Esophagus muscularis mucosa (tissue), 4 donors: ENCODE measurements around the gene PPP4R3A. TPM values are rescaled to one million over a fixed set of nuclear protein-coding genes. Genes with fewer than 3 reads are reported as not detected.

ENCODE experiments used
- DNase-seq: peaks from one replicate; pipeline ENCODE4 v3.0.0-alpha.2; 2017; ENCODE audit errors: extremely low spot score
- H3K27ac ChIP-seq, 4 donors: fragments of 200-600 bp; sonication (generic); replicated peaks in 1 of 4; 1 replicate in 3 of 4; 2 replicates in 1 of 4; pipeline ENCODE4 v1.5.1; 2016 to 2019; ENCODE audit warnings: mild to moderate bottlenecking in 1 of 4
- H3K27me3 ChIP-seq, 4 donors: fragments of 200-600 bp; sonication (generic); one replicate each; pipeline versions ENCODE4 v1.5.1 to v1.6.0; 2016 to 2019
- H3K36me3 ChIP-seq, 4 donors: fragments of 200-600 bp; sonication (generic); one replicate each; pipeline ENCODE4 v1.5.1; 2016 to 2019
- H3K4me1 ChIP-seq, 4 donors: fragments of 200-600 bp; sonication (generic); one replicate each; pipeline ENCODE4 v1.5.1; 2016 to 2019
- H3K4me3 ChIP-seq, 4 donors: fragments of 200-600 bp; sonication (generic); 1 replicate in 2 of 4; 2 replicates in 2 of 4; pipeline ENCODE4 v1.5.1; 2016 to 2019; ENCODE audit warnings: mild to moderate bottlenecking in 4 of 4, moderate library complexity in 1 of 4
- H3K9me3 ChIP-seq, 4 donors: fragments of 200-600 bp; sonication (generic); 1 replicate in 3 of 4; 2 replicates in 1 of 4; pipeline ENCODE4 v1.5.1; 2016 to 2019
- EP300 ChIP-seq: sonication (generic); formaldehyde crosslinking; IDR thresholded peaks from one replicate; pipeline ENCODE4 v1.6.1; 2017; ENCODE audit warnings: antibody characterized with exemption
- POLR2A ChIP-seq: fragments of 450-650 bp; IDR thresholded peaks from one replicate; pipeline ENCODE4 v1.6.1; 2017; ENCODE audit warnings: antibody characterized with exemption, moderate library complexity, mild to moderate bottlenecking, low read depth
- POLR2AphosphoS5 ChIP-seq, 2 donors: sonication (generic); formaldehyde crosslinking; IDR thresholded peaks; one replicate each; pipeline ENCODE4 v1.6.1; 2017; ENCODE audit warnings: antibody characterized with exemption in 2 of 2
- WGBS: methylation state at CpG from one replicate; pipeline ENCODE4 v1.1.5; 2018; 5-methylcytosine and 5-hydroxymethylcytosine counted together
- intact Hi-C: fragments of 100-400 bp; cut with DNase I; formaldehyde crosslinking; loops from one replicate; pipeline ENCODE4 v1.15.1; 2023
- total RNA-seq, 4 donors: library from RNA; depleted of rRNA; stranded (reverse); fragments of >200 nt; gene quantifications; one replicate each; pipeline versions ENCODE4 v1.1.0 to v1.2.1, GENCODE V29; 2016
- TF ChIP-seq, protein P1 (sequence below), 3 experiments: fragments of 200-600 bp in 2 of 3; fragments of 450-650 bp in 1 of 3; sonication (generic) in 2 of 3; IDR thresholded peaks; one replicate each; pipeline ENCODE4 v1.5.1; 2017 to 2019; ENCODE audit warnings: antibody characterized with exemption in 3 of 3, mild to moderate bottlenecking in 2 of 3, moderate library complexity in 1 of 3

The PPP4R3A gene
- 10 to 100 TPM; 60.2 to 78.5 (median 70.4) TPM for total RNA-seq

DNA sequence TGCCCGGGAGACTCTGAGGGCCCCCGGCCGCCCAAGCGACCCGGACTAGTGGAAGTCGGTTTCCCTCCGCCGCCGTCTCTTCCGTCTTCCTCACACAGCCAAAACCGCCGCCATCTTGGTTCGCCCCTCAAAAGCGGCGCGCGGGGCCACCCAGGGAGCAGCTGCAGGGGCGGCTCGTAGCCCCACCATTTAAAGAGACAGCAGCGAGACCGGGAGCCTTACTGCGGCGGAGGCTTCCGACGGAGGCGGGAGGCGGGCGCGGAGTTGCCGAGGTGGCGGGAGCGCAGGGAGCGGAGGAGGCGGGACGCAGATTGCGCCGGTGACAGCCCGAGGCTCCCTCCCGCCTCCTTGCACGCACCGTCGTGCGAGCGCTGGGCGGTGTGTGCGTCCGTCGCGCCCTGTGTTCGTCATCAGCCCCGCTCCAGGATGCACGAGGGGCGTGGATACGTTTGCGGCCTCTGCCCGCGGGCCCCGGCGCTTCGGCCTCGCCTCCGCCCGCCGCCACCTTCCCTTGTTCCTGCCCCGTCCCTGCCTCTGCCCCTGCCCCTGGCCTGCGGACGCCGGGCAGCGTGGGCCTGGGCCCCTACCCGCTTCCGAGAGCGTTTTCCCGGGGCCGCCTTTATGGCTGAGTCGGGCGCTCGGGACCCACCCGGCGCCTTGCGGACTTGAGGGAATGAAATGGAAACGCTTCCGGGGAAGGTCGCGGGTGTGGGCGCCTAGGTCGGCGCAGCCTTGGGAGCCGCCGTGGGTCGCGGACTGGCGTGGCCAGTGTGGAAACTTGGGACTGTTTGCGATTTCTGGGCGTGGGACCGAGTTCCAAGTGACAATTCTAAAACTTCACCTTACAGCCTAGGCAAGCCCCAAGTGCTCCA lies at the start of gene PPP4R3A:
PPP4R3A (minus strand) TSS at position 140 of the 872 bp plus-strand sequence. CDS start 663 bp downstream, outside the sequence.
- intact Hi-C loops, result no loop called here
- DNase-seq, result peak; percentile 98
- TF ChIP-seq POLR2AphosphoS5 (IDR thresholded peaks at IDR 0.05) (peak; percentile 96 to 97), EP300 (peak; percentile 71), POLR2A (peak; percentile 82)
- TF ChIP-seq, protein P1, sequence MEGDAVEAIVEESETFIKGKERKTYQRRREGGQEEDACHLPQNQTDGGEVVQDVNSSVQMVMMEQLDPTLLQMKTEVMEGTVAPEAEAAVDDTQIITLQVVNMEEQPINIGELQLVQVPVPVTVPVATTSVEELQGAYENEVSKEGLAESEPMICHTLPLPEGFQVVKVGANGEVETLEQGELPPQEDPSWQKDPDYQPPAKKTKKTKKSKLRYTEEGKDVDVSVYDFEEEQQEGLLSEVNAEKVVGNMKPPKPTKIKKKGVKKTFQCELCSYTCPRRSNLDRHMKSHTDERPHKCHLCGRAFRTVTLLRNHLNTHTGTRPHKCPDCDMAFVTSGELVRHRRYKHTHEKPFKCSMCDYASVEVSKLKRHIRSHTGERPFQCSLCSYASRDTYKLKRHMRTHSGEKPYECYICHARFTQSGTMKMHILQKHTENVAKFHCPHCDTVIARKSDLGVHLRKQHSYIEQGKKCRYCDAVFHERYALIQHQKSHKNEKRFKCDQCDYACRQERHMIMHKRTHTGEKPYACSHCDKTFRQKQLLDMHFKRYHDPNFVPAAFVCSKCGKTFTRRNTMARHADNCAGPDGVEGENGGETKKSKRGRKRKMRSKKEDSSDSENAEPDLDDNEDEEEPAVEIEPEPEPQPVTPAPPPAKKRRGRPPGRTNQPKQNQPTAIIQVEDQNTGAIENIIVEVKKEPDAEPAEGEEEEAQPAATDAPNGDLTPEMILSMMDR (IDR thresholded peaks at IDR 0.05), result no peak
- Histone ChIP-seq H3K36me3 (peaks cover 0 to 5% (median 0%) of the 10 kb centered on the region in 4 donors), H3K4me1 (peaks cover 24 to 36% (median 33%) of the 10 kb centered on the region in 4 donors), H3K9me3 (no peaks in the 10 kb centered on the region), H3K27ac (peak within 1 kb of the TSS; percentile 98 to 100 (median 98)), H3K4me3 (peak within 1 kb of the TSS; percentile 86 to 99 (median 94)), H3K27me3 (no peaks in the 10 kb centered on the region)
- 0% methylated on average over 5 of the region's 95 CpGs for WGBS

DNA sequence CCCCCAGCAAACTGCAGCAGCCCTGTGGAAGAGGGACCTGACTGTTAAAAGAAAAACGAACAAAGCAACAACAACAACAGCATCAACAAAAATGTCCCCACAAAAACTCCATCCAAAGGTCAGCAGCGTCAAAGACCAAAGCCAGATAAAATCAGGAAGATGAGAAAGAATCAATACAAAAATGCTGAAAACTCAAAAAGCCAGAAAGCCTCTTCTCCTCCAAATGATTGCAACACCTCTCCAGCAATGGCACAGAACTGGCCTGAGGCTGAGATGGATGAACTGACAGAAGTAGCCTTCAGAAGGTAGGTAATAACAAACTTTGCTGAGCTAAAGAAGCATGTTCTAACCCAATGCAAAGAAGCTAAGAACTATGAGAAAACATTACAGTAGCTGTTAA lies 45.4 kb upstream of the PPP4R3A start:
- DNase-seq, result no peak
- H3K9me3 ChIP-seq, result no peaks in the 10 kb centered on the region
- WGBS, result 72% methylated on average over 2 of the region's 2 CpGs

DNA sequence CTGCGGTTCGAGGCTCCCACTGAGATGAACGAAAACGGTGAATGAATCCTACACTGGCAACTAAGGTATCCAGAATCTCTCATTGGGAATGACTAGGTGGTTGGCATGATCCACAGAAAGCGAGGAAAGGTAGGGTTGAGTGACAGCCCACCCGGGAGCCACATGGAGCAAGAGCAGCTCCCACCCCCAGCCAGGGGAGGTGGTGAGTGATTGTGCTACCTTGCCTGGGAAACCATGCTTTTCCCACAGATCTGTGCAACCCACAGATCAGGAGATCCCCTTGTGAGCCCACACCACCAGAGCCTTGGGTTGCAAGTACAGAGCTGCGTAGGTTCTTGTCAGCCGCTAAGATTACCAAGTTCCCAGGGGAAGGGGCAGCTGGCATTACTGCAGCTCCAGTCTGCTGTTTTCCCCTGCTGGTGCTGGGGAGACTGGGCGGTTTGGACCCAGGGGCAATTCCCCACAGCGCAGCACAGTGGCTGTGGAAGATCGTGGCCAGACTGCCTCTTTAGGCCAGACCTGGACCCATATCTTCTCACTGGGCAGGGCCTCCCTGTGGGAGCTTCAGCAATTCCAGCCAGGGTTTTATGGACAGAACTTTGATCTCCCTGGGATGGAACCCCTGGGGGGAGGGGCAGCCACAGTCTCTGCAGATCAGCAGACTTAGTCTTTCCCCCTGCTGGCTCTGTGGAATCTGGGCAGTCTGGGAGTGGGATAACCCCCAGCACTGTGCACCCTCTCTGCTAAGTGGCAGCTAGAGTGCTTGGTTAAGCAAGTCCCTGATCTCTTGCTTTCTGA lies 44.6 kb upstream of the PPP4R3A start:
- H3K27me3 ChIP-seq, result peaks cover 0 to 14% (median 0%) of the 10 kb centered on the region in 4 donors
- no peaks in the 10 kb centered on the region for H3K4me1 ChIP-seq
- TF ChIP-seq, protein P1 (IDR thresholded peaks at IDR 0.05), result no peak
- H3K27ac ChIP-seq, result no peak overlapping the region
- H3K4me3 ChIP-seq, result no peak overlapping the region
- no peaks in the 10 kb centered on the region for H3K36me3 ChIP-seq
- no peaks in the 10 kb centered on the region for H3K9me3 ChIP-seq
- intact Hi-C loops, result no loop called here
- no peak for DNase-seq
- 82% methylated on average over 11 of the region's 11 CpGs for WGBS

More for the DNA sequence above, 45.4 kb upstream of the PPP4R3A start:
- no peaks in the 10 kb centered on the region for H3K4me1 ChIP-seq
- intact Hi-C loops, result no loop called here
- no peak overlapping the region for H3K4me3 ChIP-seq
- H3K36me3 ChIP-seq, result no peaks in the 10 kb centered on the region
- no peak overlapping the region for H3K27ac ChIP-seq
- TF ChIP-seq, protein P1 (IDR thresholded peaks at IDR 0.05), result no peak
- TF ChIP-seq POLR2A (no peak), EP300 (no peak), POLR2AphosphoS5 (IDR thresholded peaks at IDR 0.05) (no peak)
- H3K27me3 ChIP-seq, result peaks cover 0 to 14% (median 0%) of the 10 kb centered on the region in 4 donors

DNA sequence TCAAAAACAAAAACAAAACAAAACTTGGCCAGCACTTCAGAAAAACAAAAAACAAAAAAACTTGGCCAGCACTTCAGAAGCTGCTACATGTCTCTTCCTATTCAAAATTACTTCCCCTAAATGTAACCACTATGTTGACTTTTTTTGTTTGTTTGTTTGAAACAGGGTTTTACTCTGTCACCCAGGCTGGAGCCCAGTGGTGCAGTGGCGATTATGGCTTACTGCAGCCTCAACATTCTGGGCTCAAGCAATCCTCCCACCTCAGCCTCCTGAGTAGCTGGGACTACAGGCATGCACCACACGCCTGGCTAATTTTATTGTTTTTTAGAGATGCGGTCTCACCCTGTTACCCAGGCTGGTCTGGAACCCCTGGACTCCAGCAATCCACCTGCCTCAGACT lies 38.0 kb upstream of the PPP4R3A start:
- intact Hi-C loops, result no loop called here
- 83% methylated on average over 3 of the region's 3 CpGs for WGBS
- Histone ChIP-seq H3K27me3 (peaks cover 0 to 7% (median 0%) of the 10 kb centered on the region in 4 donors), H3K36me3 (no peaks in the 10 kb centered on the region), H3K4me1 (no peaks in the 10 kb centered on the region), H3K27ac (no peak overlapping the region), H3K4me3 (no peak overlapping the region), H3K9me3 (no peaks in the 10 kb centered on the region)
- no peak for DNase-seq
- TF ChIP-seq, protein P1 (IDR thresholded peaks at IDR 0.05), result no peak
- no peak for TF ChIP-seq EP300
- TF ChIP-seq POLR2A, result no peak
- TF ChIP-seq POLR2AphosphoS5 (IDR thresholded peaks at IDR 0.05), result no peak
